HCT116 (cell line): ENCODE data around the gene FITM1.

Source experiments
- ATF3 ChIP-seq: IDR thresholded peaks from 2 replicates; pipeline ENCODE4 v1.6.1; 2012
- CEBPB ChIP-seq: IDR thresholded peaks from 2 replicates; pipeline ENCODE4 v1.6.1; 2012; ENCODE audit warnings: low read depth
- CTCF ChIP-seq, 3 experiments: fragments of 200-600 bp in 1 of 3; sonication (generic) in 1 of 3; IDR thresholded peaks in 2 of 3; conservative IDR thresholded peaks in 1 of 3; 2 replicates each; pipeline ENCODE4 v1.5.1; 2012 to 2017; ENCODE audit warnings: low read depth in 2 of 3, low read length in 2 of 3, antibody characterized with exemption in 1 of 3, borderline replicate concordance in 1 of 3, control low read depth in 1 of 3, mild to moderate bottlenecking in 1 of 3, mixed read lengths in 1 of 3, mixed run types in 1 of 3, moderate library complexity in 1 of 3; ENCODE audit not compliant: insufficient read depth in 1 of 3
- EZH2 ChIP-seq: fragments of 200-600 bp; sonication (generic); IDR thresholded peaks from 2 replicates; pipeline ENCODE4 v1.6.1; 2017; ENCODE audit warnings: antibody characterized with exemption, mixed run types
- EZH2phosphoT487 ChIP-seq: fragments of 200-600 bp; IDR thresholded peaks from 2 replicates; pipeline ENCODE4 v1.6.1; 2018; ENCODE audit warnings: antibody characterized with exemption, borderline replicate concordance
- FOSL1 ChIP-seq: IDR thresholded peaks from 2 replicates; pipeline ENCODE4 v1.6.1; 2012; ENCODE audit warnings: low read depth
- JUND ChIP-seq: IDR thresholded peaks from 2 replicates; pipeline ENCODE4 v1.6.1; 2012
- MAX ChIP-seq: IDR thresholded peaks from 2 replicates; pipeline ENCODE4 v1.6.1; 2012
- POLR2A ChIP-seq: IDR thresholded peaks from 2 replicates; pipeline ENCODE4 v1.7.0; 2011; ENCODE audit warnings: borderline replicate concordance; ENCODE audit not compliant: insufficient read depth, insufficient read length; ENCODE audit errors: extremely low read depth
- POLR2AphosphoS5 ChIP-seq: IDR thresholded peaks from 2 replicates; pipeline ENCODE4 v1.6.1; 2011; ENCODE audit warnings: mild to moderate bottlenecking, low read depth, low read length, moderate library complexity
- SP1 ChIP-seq: IDR thresholded peaks from 2 replicates; pipeline ENCODE4 v1.6.1; 2012; ENCODE audit warnings: low read depth
- TCF7L2 ChIP-seq: IDR thresholded peaks from 2 replicates; pipeline ENCODE4 v1.7.0; 2011; ENCODE audit warnings: borderline replicate concordance, inconsistent platforms; ENCODE audit not compliant: insufficient read depth, insufficient read length; ENCODE audit errors: extremely low read depth
- YY1 ChIP-seq: IDR thresholded peaks from 2 replicates; pipeline ENCODE4 v1.6.1; 2011; ENCODE audit warnings: low read length, low read depth, moderate library complexity, mild to moderate bottlenecking; ENCODE audit not compliant: insufficient replicate concordance; ENCODE audit errors: extremely low read depth
- TF ChIP-seq, protein P1 (sequence below): IDR thresholded peaks from 2 replicates; pipeline ENCODE4 v1.6.1; 2012; ENCODE audit warnings: low read depth

- TF ChIP-seq CTCF (IDR thresholded peaks at IDR 0.05 in 2 of 3, conservative IDR thresholded peaks at IDR 0.05 in 1 of 3; ENCODE audit: borderline replicate concordance in 1 of 3, insufficient read depth in 1 of 3, low read depth in 2 of 3, low read length in 2 of 3) (no peak), TCF7L2 (no peak), POLR2AphosphoS5 (0 out of 2 replicates have a peak, but pooled peaks have one; percentile 13), POLR2A (no peak), MAX (no peak), SP1 (no peak), JUND (no peak), ATF3 (no peak), EZH2 (no peak), EZH2phosphoT487 (no peak), CEBPB (no peak), YY1 (no peak), FOSL1 (no peak)
- TF ChIP-seq, protein P1, sequence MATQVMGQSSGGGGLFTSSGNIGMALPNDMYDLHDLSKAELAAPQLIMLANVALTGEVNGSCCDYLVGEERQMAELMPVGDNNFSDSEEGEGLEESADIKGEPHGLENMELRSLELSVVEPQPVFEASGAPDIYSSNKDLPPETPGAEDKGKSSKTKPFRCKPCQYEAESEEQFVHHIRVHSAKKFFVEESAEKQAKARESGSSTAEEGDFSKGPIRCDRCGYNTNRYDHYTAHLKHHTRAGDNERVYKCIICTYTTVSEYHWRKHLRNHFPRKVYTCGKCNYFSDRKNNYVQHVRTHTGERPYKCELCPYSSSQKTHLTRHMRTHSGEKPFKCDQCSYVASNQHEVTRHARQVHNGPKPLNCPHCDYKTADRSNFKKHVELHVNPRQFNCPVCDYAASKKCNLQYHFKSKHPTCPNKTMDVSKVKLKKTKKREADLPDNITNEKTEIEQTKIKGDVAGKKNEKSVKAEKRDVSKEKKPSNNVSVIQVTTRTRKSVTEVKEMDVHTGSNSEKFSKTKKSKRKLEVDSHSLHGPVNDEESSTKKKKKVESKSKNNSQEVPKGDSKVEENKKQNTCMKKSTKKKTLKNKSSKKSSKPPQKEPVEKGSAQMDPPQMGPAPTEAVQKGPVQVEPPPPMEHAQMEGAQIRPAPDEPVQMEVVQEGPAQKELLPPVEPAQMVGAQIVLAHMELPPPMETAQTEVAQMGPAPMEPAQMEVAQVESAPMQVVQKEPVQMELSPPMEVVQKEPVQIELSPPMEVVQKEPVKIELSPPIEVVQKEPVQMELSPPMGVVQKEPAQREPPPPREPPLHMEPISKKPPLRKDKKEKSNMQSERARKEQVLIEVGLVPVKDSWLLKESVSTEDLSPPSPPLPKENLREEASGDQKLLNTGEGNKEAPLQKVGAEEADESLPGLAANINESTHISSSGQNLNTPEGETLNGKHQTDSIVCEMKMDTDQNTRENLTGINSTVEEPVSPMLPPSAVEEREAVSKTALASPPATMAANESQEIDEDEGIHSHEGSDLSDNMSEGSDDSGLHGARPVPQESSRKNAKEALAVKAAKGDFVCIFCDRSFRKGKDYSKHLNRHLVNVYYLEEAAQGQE, result no peak
Observed at GRCh38 chr14:24095271-24096068, 35.0 kb upstream of the FITM1 start.
